HG03039 (cell line): Measurements from ENCODE around the gene EBPL.
"Not testable (repeated sequence)": the region's sequence is repeated elsewhere in the genome, so short reads cannot be mapped to it uniquely, and the experiment has no call there.

Experiments
- ATAC-seq: cut with Tn5 transposase; IDR thresholded peaks from one replicate; pipeline ENCODE4 v1.9.1; 2021; ENCODE audit warnings: mild to moderate bottlenecking, moderate library complexity; ENCODE audit not compliant: unreplicated experiment

EBPL gene

DNA sequence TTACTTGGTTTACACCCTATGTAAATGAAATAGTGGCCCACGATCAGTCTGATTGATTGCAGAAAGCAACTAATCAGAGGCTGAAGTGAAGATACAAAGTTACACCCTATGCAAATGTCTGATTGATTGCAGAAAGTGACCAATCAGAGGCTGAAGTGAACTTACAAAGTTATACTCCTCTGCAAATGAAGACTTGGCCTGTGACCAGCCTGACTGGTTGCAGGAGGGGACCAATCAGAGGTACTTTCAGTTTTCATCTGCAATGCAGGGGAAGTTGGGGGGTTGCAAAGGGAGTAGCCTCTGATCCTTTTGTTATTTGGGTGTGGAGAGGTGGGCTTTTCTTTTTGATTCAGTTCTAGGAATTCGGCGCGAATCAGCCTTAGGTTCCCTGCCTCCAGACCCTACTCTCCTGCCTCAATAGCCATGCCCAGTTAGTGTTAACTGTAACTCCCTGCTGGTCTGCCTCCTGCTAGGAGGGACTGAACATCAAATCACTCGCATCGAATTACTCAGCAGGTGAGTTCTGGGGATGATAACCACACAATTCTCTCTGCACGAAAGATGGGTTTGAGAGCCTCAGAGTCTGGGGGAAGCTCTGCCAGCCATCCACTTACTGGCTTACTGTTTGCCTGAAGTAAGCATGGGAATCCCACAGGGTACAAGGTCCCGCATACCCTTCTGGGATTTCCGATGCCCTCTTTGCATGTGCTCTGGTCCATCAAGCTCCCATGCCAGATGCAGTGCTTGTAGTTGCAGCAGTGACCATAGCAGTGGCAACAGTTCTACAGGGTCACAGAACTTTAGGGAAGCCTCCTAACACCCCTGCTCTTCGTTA lies 55.5 kb downstream of the EBPL start:
- no peak for ATAC-seq

DNA sequence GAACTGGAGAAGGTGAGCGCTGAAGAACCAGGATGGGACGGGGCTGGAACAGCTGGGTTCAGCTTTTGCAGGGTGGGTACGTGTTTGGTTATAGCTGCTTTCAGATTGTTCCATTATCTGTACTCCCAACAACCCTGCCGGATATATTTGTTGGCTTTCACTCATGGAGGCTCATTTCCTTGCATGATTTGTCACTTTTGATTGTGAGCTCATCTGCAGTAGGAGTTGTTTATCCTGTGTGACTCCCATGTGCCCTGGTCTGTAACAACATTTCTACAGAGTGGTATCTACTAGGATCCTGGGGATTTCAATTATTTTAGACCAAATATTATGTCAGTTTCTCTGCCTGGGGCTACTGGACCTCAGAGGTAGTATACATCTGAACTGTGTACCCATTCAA lies 57.6 kb downstream of the EBPL start:
- no peak for ATAC-seq

DNA sequence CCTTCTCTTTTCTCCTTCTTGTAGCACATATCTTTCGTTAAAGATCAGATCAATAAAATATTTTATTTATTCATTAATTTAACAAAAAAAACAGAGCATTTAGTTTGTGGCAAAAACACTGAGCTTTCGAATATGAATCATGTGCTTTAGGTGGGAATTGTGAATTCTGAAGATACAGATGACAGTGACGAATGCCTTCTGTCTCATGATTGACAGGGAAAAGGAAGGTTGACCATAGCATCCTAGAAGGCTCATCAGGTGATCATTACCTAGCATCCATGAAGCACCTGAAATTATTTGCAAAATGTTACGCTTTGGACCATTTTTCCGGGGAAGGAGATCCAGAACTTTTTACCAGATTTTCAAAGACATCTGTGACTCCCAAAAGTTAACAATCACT lies 59.1 kb downstream of the EBPL start:
- no peak for ATAC-seq

DNA sequence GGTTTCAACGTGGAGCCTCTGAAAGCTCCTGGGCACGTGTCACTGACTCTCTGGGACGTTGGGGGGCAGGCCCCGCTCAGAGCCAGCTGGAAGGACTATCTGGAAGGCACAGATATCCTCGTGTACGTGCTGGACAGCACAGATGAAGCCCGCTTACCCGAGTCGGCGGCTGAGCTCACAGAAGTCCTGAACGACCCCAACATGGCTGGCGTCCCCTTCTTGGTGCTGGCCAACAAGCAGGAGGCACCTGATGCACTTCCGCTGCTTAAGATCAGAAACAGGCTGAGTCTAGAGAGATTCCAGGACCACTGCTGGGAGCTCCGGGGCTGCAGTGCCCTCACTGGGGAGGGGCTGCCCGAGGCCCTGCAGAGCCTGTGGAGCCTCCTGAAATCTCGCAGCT lies 60.7 kb downstream of the EBPL start:
- ATAC-seq: no peak

DNA sequence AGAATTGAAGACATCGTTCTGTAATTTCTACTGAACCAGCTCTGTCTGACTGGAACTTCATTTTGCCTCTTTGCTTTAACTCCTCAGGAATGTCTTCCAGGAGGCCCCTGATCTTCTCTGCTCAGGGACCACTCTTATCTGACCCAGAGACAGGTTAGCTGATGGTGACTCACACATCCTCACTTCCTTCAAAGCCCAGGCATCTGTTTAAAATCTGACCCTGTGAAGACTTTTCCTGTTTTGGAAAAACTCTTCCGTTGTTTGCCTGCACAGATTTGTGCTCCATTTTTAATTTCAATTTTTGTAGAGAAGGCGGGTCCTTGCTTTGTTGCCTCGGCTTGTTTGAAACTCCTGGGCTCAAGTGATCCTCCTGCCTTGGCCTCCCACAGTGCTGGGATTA lies 61.3 kb downstream of the EBPL start:
- ATAC-seq: no peak

DNA sequence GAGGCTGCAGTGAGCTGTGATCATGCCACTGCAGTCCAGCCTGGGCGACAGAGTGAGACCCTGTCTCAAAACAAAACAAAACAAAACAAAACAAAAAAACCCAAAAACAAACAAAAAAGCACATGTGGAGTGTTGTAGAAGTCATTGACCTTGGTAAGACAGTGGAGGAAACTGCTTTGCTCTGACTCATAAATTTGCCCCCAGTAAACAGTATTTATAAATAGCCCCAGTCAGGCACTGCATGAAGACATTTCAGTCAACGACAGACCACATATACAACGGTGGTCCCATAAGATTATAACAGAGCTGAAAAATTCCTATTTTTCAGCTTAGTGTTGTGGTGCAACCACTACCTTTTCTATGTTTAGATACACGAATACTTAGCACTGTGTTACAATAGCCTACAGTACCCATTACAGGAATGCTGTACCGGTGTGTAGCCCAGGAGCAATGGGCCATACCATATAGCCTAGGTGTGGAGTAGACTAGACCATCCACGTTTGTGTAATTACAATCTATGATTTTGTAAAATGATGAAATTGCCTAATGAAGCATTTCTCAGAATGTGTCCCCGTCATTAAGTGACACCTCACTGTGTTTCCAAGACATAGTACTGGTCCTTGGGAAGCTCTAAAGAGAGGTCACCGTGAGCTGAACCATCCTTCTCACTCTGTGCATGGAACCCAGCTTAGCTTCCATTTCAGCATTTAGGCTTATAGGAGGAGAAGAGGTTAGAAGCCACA lies 61.9 kb downstream of the EBPL start:
- no peak for ATAC-seq

DNA sequence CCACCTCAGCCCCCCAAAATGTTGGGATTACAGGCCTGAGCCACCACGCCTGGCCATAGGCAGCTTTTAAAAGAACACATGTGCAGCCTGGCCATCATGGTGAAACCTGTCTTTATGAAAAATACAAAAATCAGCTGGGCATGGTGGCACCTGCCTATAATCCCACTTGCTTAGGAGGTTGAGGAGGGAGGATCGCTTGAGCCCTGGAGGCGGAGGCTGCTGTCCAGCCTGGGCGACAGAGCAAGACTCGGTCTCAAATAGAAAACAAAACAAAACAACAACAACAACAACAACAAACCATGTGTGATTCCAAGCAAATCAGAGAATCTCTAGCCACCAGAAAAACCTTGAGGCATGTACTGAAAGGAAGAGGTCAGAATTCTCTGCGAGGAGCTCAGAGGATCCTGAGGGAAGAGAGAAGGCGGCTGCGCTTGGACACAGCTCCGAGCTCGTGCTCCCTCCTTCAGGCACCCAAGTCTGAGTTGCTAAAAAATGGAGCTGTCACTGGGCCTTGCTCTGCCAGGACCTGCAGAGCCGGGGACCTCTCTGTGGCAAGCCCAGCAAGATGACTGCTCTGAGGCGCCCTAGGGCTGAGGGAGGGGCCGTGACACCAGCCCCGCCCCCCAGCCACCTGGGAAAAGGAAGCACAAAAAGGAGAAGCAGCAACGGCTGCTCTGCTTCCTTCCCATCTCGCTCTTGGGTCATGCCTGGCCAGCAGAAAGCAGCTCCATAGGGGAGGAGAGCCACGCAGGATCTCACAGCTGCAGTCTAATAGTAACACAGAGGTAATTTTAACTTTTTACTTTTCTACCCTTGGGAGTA lies 63.2 kb downstream of the EBPL start, which contains the start of gene ARL11:
TSS of gene ARL11 (plus strand) at position 677 of the 822 bp plus-strand sequence. CDS start 1,941 bp downstream, outside the sequence.
- peak; percentile 92 for ATAC-seq

DNA sequence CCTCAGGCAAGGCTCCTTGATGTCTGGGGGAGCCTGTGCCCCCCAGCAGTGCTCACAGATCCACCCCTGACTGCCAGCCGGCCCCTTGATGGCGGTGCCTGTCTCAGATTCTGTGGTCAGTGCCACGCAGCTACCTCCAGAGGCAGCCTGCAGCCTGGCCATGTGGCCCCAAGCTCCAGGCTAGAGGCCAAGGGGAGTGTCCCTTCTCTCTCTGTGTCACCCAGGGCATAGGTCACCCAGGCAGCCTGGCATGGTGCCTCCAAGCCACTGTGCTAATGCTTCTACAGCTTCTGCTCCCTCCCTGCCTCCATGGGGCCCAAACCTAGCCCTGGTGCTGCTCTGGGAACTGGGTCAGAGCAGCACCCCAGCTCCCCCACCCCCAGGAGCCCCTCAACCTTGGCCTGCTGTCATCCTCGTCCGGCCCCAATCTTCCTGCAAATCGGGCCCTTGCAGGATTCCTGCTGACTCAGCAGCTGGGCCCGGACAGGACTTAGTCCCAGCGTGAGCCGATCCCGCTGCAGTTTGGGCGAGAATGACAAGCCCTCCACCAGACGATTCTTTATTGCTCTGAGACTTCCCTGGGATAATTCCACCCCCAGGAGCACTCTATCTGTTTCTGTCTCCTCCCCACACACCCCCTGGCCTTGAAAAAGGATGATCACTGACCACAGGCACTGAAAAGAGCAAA lies 65.8 kb downstream of the EBPL start:
- no peak for ATAC-seq

DNA sequence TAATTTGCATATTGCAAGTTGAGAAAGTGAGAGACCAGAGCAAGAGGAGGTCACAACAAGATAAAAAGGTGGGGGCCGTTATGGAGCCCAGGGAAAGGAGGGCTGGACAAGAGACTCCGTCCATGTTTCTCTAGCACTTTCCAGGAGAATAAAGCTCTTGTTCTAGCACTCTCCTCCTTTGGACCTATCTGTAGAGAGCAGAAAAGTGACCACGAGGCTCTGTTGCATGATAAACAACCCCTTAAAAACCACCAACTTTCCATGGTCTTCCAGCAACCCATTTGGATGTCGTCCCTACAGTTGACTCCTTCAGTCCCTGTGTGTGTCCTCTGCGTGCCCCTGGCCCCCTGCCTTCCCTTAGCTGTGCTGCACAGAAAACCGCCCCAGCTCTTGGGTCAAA lies 67.1 kb downstream of the EBPL start:
- ATAC-seq: no peak

DNA sequence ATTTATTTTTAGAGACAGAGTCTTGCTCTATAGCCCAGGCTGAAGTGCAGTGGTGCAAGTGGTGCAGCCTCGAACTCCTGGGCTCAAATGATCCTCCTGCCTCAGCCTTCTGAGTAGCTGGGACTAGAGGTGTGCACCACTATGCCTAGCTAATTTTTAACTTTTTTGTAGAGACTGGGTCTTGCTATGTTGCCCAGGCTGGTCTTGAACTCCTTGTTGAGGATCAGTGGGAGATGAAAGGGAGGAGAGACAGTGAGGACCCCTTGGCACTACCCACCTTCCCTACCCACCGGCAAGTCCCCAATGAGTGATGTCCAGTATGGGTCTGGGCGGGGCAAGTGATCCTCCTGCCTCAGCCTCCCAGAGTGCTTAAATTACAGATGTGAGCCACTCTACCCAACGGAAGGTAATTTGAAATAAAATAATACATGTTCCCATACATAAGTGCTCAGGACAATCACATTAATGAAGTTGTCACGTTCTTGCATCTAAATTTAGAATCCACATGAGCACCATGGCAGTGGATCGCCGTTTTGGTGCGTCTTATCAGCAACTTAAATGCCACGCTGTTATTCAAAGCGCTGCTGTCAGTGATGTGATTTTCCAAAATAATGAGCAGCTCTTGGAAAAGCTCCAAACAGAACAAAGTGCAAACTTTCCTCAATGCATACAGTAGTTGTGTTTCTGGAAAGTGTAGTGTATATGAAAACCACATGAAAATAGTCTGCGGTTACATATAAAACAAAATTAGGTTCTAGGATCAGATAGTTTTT lies 68.9 kb downstream of the EBPL start:
- ATAC-seq: no peak

DNA sequence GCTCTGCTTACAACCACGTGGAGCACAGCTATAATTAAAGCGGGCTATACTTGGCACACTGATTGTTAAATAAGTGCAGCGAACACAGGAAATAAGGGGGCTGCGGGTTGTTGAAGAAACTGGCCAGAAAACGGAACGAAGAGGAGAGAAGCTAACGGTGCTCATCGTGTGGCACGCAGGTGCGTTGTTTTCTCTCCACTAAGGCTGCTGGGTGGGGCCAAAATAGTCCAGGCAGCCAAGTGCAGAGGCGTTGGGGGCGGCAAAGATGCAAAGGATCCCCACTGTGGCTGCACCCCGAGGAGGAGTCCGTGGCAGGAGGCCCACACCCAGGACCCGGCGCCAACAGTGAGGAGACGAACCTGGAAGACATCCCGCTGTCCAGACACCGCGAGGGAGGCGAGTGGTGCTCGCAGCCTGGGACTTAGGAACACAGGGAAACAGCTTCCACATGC lies 71.1 kb downstream of the EBPL start:
- ATAC-seq: no peak

DNA sequence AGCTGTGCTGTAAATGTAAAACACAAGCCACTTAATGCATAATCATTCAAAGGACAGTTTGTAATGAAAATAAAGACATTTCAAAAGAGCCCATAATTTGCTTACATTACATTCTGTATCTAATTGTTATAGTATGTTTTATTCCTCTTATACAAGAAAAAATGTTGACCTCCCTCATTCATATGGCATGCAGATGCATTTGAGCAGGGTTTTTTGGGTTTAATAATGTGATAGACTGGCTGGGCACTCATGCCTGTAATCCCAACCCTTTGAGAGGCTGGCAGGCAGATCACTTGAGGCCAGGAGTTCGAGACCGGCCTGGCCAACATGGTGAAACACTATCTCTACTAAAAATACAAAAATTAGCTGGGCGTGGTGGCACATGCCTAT lies 74.6 kb downstream of the EBPL start:
- no peak for ATAC-seq

DNA sequence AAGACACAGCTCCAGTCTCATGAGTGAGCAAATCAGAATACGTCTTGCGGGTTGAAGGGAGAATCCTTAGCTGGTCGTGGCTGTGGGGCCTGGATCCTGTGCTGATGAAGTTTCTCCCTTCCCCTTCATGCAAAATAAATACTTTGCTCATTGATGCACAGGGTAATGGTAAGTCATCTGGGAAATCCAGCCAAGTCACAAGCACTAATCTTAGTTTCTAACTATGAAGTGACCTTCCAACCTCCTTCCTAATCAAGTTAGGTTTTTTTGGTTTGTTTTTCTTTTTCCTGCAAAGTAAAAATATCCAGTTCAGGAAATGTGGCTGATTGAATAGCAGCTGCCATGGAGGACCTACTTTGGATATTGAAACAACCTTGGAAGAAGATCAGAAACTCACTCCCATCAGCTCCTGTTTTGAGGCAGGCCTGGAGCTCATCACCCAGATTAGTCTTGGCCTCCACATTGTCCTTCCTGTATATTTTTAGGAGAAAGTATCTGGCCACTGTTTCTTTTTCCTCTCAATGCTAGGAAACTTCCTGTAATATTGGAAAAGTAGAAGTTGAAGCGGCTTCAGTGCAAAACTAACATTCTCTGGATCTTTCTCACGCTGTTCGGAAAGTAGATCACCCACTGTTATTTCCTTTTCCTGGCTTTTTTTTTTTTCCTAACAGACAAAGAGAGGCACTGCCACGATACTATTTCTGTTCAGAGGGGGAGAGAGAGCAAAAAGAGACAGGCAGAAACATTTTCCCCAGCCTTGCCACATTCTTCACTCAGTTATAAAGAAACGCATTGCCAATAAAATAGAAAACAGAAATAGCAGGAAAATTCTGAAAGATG lies 75.2 kb downstream of the EBPL start:
- ATAC-seq: no peak

DNA sequence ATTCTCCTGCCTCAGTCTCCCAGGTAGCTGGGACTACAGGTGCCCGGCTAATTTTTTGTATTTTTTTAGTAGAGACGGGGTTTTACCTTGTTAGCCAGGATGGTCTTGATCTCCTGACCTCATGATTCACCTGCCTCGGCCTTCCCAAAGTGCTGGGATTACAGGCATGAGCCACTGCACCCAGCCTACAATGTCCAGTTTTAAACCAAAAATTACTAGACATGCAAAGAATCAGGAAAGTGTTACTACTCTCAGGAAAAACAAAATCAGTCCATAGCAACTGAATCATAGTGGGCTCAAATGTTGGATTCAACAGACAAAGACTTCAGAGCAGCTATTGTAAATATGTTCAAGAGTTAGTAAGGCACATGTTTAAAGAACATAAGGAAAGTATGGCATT lies 79.2 kb downstream of the EBPL start:
- ATAC-seq: not testable (repeated sequence)
